GM18870 (cell line): Measurements from ENCODE around the gene TMPRSS6.
"Not testable (repeated sequence)": the region's sequence is repeated elsewhere in the genome, so short reads cannot be mapped to it uniquely, and the experiment has no call there.

Source experiments
- ATAC-seq: cut with Tn5 transposase; IDR thresholded peaks from one replicate; pipeline ENCODE4 v1.9.1; 2021; ENCODE audit warnings: moderate library complexity; ENCODE audit not compliant: unreplicated experiment

Gene TMPRSS6

GRCh38 chr22:37090920-37091695 lies 18.4 kb downstream of the TMPRSS6 start:
- no peak for ATAC-seq

DNA sequence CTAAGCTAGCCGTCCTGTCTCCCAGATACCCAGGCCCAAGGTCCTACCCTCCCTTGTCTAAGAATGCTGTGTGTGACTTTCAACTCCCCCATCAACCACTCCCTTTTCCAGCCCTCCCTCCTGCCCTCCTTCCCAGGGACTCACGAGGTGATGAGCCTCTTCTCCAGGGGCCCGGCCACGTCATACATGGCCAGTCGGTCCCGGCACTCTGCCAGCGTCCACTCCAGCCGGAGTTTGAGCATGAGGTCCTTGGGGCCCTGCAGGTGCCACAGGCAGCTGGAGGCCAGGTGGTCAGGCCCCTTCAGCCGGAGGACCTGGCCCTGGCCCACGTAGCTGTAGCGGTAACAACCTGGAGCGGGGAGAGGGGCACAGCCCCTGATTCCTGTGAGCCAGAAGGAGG lies 20.1 kb downstream of the TMPRSS6 start:
- no peak for ATAC-seq

GRCh38 chr22:37088750-37089408 lies 20.6 kb downstream of the TMPRSS6 start:
- no peak for ATAC-seq

- no peak for ATAC-seq
Measured at GRCh38 chr22:37088108-37088605, 21.4 kb downstream of the TMPRSS6 start.

- no peak for ATAC-seq
Measured at GRCh38 chr22:37086184-37086583, 23.3 kb downstream of the TMPRSS6 start.

- ATAC-seq = no peak
Measured at GRCh38 chr22:37084385-37084784, 25.1 kb downstream of the TMPRSS6 start.

DNA sequence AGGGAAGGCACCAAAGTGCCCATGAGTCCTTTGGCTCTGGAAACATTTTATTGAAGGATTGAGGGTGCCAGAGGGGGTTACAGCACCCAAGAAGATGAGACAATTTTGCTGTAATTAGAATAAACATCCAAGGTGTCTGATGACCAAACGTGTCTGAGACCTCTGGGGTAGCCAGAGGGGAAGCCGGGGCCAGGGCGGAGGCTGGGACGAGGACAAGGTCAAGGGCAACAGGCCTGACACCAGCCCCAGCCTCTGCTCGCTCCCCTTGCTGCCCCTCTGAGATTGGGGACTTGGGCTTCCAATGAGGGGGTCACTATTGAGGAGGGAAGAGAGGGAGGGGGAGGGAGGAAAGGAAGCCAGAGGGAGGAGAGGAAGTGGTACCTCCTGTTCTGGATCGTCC lies 25.6 kb downstream of the TMPRSS6 start:
- no peak for ATAC-seq

- ATAC-seq = no peak
Measured at GRCh38 chr22:37082251-37082873, 27.2 kb downstream of the TMPRSS6 start.

DNA sequence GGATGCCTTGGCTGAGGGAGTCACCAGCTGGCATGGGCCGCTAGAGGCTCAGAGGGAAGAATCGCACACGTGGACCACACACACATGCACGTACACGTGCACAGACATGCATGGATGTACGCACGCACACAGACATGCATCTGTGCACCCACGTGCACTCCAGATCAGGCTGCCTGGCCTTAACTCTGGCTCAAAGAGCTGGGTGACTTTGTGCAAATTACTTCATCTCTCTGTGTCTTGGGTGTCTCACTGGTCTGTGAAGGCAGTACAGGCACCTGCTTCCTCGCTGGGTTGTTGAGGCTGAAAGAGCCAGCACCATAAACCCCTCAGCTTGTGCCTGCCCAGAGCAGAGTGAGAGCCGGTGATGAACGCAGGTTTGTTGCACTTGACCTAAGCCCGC lies 28.7 kb downstream of the TMPRSS6 start:
- no peak for ATAC-seq

GRCh38 chr22:37080438-37080837 lies 29.1 kb downstream of the TMPRSS6 start:
- ATAC-seq = no peak

- ATAC-seq = no peak
Measured at GRCh38 chr22:37079668-37080171, 29.8 kb downstream of the TMPRSS6 start.

DNA sequence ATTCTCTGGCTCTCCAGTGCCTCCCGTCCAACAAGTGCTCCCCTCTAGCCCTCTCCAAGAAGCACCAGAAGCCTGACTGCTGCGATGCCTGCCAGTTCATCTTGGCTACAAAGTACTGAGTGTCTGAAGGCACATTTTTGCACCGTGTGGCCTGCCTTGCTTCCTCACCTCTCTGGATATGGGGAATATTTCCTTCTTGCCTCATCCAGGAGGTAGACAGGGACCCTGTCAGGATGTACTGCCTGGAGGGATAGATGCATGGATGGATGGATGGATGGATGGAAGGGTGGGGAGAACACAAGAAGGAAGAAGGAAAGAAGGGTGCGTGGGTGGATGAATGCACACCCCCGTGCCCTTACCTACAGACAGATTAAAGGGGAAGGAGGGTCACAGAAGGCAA lies 30.4 kb downstream of the TMPRSS6 start:
- ATAC-seq = no peak

DNA sequence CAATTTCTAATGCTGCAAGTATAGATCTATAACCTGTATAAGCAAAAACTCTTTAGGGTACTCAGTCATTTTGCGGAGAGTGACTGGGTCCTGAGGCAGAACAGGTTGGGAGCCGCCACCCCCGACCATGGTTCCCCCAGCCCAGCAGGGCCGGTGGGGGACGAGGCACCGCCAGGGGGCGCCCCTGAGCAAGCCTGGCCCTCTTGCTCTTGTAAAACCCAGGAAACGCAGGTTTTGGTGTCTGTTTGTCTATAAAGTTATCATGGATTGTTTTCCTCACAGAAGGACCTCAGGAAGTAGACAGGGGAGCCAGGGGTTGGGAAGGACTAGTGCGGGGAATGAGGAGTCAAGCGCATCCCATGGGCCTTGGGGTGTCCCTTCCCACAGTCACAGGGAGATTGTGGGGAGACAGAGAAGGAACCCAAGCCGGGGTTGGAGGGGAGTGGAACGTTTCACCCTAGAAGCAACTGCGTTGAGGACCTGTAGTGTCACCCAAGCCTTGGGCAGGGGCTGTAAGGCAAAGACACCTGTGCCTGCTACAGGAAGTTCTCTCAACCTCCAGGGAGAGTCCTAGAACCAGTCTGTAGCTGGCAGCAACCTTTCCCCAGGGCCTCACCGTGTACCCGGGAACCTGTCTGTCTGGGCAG lies 31.6 kb downstream of the TMPRSS6 start:
- ATAC-seq = no peak

GRCh38 chr22:37075822-37076433 lies 33.6 kb downstream of the TMPRSS6 start:
- ATAC-seq = no peak

DNA sequence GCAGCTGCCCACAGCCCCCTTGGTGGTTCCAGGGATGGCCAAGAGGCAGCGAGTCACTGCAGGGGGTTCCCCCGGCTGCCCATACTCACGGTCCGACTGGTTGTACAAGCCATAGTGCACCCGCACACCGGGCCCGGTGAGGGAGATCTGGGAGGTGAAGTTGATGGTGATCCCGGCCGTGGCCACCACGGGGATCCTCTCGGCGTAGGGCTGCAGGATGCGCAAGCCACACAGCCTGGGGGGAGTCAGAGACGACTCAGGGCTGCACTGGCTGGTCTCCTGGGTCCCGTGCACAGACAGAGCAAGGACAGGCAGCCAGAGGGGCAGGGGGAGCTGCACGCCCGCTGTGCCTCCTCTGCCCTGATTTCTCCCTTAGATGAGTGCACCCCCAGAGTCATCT lies 34.5 kb downstream of the TMPRSS6 start:
- ATAC-seq = no peak

DNA sequence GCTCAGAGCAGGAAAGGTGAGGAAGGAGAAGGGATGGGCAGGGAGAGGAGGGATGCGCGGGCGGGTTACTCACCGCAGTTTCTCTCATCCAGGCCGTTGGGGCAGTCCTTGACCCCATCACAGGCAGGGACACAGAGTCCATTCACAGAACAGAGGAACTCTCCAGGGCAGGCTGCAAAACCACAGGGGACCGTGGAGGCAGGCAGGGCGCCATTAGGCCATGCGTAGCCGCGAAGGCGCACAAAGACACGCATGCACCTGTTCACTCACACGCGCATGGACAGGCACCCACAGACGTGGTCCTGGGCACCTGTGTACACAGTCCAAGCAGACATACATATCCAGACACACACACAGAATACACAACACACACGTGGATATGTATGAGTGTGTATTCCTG lies 35.0 kb downstream of the TMPRSS6 start:
- ATAC-seq = no peak

DNA sequence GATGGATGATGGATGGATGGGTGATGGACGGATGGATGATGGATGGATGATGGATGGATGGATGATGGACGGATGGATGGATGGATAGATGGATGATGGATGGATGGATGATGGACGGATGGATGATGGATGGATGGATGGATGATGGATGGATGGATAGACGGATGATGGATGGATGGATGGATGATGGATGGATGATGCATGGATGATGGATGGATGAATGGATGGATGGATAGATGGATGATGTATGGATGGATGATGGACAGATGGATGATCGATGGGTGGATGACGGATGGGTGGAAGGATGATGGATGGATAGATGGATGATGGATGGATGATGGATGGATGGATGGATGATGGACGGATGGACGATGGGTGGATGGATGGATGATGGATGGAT lies 36.8 kb downstream of the TMPRSS6 start:
- ATAC-seq = no peak

DNA sequence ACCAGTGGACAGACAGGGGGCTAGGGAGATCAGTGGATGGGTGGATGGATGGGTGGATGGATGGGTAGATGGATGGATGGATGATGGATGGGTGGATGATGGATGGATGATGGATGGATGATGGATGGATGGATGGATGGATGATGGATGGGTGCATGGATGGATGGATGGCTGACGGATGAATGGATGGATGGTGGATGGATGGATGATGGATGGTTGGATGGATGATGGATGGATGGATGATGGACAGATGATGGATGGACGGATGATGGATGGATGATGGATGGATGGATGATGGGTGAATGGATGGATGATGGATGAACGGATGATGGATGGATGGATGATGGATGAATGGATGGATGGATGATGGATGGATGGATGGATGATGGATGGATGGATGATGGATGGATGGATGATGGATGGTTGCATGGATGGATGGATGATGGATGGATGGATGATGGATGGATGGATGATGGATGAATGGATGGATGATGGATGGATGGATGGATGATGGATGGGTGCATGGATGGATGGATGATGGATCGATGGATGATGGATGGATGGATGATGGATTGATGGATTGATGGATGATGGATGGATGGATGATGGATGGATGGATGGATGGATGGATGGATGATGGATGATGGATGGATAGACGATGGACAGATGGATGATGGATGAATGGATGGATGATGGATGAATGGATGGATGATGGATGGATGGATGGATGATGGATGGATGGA lies 37.5 kb downstream of the TMPRSS6 start:
- not testable (repeated sequence) for ATAC-seq

DNA sequence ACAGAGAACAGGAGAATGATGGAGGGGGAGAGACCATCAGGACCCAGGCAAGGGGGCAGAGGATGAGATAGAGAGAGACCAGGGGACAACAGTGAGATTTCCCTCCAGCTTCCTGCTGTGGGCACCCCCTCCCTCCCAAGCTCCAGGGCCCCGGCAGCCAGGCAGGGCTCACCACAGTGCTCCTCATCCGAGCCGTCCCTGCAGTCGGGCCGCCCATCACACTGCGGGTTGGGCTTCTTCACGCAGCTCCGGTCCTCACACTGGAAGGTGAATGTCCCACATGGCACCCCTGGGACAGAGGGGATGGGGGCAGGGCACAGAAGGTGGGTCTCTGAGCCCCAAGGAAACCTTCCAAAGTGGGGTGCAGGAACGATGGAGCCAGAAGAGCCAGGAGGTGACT lies 38.8 kb downstream of the TMPRSS6 start:
- no peak for ATAC-seq

DNA sequence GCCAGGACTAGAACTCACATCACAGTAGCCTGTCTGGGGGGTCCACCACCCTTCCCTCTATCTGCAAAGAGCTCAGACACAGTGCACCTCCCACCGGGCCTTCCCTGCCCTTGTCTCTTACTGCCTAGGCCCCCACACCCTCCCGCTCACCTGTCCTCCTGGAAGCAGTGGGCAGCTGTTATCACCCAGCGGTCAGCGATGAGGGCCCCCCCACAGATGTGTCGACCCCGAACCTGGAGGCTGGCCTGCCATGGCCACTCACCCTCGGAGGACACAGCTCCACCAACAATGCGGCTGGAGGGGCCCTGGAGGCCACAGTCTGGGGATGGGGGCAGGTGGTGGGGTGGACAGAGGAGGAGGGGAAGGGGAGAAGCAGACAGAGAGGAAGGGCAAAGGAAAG lies 39.2 kb downstream of the TMPRSS6 start:
- ATAC-seq = no peak
